ENCODE data around the gene THRSP.

Gene THRSP

DNA sequence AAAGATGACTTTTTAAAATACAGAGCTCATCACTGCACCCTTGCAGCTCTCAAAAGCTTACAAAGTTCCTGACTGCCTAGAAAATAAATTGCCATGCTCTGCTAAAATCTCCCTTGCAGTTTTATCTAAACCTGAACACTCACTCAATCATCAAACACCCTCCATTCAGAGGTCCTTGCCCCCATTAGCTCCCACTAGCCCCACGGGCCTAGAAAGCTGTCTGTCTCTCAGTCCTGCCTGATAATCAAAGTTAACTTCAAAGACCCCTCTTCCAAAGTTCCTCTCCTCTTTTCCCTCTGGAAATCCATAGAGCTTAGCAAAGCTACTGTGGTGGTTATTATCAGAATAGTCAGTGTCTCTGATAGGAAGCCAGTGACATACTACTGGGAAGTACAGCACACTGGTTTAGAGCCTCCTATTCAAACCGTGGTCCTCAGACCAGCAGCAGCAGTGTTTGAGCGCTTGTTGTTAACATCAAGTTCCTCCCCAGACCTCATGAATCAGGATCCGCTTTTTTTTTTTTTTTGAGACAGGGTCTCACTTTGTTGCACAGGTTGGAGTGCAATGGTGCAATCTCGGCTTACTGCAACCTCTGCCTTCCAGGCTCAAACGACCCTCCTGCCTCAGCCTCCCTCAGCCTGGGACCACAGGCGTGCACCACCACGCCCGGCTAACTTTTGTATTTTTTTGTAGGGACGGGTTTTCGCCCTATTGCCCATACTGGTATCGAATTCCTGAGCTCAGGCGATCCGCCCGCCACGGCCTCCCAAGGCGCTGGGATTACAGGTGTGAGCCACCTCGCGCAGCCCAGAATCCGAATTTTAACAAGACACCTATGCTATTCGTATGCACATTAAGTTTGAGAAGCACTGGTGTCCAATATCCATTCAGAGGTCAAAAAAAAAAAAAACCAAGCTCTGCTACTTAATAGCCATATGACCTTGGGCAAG lies 14.8 kb downstream of the THRSP start:
- TF ChIP-seq, protein P1, sequence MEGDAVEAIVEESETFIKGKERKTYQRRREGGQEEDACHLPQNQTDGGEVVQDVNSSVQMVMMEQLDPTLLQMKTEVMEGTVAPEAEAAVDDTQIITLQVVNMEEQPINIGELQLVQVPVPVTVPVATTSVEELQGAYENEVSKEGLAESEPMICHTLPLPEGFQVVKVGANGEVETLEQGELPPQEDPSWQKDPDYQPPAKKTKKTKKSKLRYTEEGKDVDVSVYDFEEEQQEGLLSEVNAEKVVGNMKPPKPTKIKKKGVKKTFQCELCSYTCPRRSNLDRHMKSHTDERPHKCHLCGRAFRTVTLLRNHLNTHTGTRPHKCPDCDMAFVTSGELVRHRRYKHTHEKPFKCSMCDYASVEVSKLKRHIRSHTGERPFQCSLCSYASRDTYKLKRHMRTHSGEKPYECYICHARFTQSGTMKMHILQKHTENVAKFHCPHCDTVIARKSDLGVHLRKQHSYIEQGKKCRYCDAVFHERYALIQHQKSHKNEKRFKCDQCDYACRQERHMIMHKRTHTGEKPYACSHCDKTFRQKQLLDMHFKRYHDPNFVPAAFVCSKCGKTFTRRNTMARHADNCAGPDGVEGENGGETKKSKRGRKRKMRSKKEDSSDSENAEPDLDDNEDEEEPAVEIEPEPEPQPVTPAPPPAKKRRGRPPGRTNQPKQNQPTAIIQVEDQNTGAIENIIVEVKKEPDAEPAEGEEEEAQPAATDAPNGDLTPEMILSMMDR (conservative IDR thresholded peaks at IDR 0.05; ENCODE audit: low read length) = no peak
- H3K4me3 ChIP-seq (ENCODE audit: low read length) = peak overlapping the region; percentile 93
- no peak for DNase-seq (ENCODE audit: low read depth)

DNA sequence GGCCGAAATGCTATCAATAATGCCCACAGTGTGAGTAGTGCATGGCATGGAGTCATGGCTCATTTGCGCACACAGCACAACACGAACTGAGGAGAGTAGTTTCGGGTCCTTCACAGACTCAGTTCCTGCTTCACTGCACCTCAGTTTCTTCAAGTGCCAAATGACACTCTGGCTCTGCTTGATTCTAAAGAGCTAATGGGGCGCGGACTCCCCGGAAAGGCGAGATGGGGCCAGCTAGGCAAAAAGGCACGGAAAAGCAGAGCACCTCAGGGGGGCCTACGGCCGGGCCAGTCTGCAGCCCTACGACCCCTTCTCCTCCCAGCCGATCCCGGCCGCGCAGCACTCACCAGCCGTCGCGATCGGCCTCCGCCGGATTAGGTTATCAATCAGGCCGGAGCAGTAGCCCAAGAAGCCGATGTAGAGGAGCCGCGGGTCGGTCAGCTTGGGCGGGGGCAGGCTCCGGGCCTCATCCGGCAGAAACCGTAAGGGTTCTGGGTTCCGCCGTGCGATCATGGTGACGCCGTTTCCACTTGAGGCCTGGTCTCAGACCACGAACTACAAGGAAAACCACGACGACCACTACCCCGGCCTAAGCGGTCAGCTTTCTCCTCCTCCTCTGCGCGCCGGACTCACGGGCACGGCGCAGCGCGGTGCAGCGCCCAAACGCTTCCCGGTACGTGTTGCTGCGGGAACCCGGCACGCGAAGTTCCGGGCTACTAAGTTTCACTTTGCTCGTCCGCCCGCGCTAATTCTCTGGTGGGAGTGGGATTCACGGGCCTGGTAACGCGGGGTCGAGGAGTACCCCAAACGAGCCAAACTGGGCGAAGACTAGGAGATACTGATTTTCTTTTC lies 15.8 kb downstream of the THRSP start, which contains the start of gene NDUFC2:
NDUFC2 (minus strand) TSS at position 631 of the 852 bp plus-strand sequence; CDS start at position 513, 118 bp downstream.
- TF ChIP-seq, protein P1 (conservative IDR thresholded peaks at IDR 0.05; ENCODE audit: low read length) = no peak
- DNase-seq (ENCODE audit: low read depth) = peak; percentile 83
- peak within 1 kb of the TSS; percentile 93 for H3K4me3 ChIP-seq (ENCODE audit: low read length)

DNA sequence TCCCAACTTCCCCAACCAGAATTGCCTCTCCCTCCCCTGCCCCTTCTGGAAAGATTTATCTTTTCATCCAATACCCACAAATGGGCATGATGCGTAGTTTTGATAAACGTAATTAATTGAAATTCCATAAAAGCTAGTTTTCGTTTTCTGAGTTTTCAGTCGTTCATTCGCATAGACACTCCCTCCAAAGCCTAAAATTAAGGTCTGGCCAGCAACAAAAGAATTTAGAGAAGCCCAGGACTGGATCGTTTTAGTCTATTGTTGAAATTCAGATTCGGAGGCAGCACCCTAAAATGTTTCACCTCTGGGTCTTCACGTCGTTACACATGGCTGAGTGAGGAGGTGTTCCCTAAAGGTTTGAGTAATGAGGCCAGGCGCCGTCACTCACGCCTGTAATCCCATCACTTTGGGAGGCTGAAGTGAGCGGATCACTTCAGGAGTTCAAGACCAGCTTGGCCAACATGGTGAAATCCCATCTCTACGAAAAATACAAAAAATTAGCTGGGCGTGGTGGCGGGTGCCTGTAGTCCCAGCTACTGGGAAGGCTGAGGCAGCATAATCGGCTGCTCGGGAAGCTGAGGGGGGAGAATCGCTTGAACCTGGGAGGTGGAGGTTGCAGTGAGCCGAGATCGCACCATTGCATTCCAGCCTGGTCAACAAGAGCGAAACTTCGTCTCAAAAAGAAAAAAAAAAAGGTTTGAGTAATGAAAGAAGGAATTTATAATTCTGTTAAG lies 16.6 kb downstream of the THRSP start:
- no peak for DNase-seq (ENCODE audit: low read depth)
- TF ChIP-seq, protein P1 (conservative IDR thresholded peaks at IDR 0.05; ENCODE audit: low read length) = no peak
- peak overlapping the region; percentile 93 for H3K4me3 ChIP-seq (ENCODE audit: low read length)

DNA sequence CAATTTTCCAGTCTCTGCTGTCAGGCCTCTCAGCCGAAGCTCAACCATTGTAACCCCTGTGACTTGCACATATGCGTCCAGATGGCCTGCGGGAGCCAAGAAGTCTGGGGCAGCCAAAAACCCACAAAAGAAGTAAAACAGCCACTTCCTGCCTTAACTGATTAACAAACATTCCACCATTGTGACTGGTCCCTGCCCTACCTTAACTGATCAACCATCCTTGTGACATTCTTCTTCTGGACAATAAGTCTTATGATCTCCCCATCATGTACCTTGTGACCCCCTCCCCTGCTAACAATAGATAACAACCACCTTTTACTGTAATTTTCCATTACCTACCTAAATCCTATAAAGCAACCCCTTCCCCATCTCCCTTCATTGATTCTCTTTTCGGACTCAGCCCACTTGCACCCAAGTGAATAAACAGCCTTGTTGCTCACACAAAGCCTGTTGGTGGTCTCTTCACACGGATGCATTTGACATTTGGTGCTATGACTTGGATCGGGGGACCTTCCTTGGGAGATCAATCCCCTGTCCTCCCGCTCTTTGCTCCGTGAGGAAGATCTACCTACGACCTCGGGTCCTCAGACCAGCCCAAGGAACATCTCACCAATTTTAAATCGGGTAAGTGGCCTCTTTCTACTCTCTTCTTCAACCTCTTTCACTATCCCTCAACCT lies 17.3 kb downstream of the THRSP start:
- TF ChIP-seq, protein P1 (conservative IDR thresholded peaks at IDR 0.05; ENCODE audit: low read length) = no peak
- DNase-seq (ENCODE audit: low read depth) = peak; percentile 74

DNA sequence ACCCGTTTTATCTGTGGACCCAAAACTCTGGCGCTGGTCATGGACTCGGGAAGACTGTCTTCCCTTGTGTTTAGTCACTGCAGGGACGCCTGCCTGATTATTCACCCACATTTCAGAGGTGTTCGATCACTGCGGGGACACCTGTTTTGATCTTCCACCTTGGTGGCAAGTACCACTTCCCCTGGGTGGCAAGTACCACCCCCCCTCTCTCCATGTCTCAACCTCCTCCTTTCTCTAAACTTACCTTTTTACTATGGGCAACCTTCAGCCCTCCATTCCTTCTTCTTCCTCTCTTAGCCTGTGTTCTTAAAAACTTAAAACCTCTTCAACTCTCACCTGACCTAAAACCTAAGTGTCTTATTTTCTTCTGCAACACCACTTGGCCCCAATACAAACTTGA lies 17.9 kb downstream of the THRSP start:
- H3K4me3 ChIP-seq (ENCODE audit: low read length) = no peak overlapping the region
- TF ChIP-seq, protein P1 (conservative IDR thresholded peaks at IDR 0.05; ENCODE audit: low read length) = no peak
- DNase-seq (ENCODE audit: low read depth) = no peak

More for the DNA sequence above, 17.3 kb downstream of the THRSP start:
- no peak overlapping the region for H3K4me3 ChIP-seq (ENCODE audit: low read length)

DNA sequence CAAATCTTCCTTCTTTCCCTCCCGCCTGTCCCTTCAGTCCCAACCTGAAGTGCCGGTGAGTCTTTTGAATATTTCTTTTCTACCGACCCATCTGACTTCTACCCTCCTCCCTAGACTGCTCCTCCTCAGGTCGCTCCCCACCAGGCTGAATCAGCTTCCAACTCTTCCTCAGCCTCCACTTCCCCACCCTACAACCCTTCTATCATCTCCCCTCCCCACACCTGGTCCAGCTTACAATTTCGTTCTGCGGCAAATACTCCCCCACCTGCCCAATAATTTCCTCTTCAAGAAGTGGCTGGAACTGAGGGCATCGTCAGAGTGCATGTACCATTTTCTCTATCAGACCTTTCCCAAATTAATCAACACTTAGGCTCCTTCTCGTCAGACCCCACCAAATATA lies 18.5 kb downstream of the THRSP start:
- DNase-seq (ENCODE audit: low read depth) = no peak
- no peak overlapping the region for H3K4me3 ChIP-seq (ENCODE audit: low read length)
- TF ChIP-seq, protein P1 (conservative IDR thresholded peaks at IDR 0.05; ENCODE audit: low read length) = no peak
